Nephron (organoid): ENCODE results near the gene MFRP.

Experiments
- H3K27ac Mint-ChIP-seq, 3 experiments: 2 replicates each; pipeline ENCODE4 v1.8.0; 2020; ENCODE audit warnings: mixed read lengths in 3 of 3, mild to moderate bottlenecking in 2 of 3, moderate library complexity in 1 of 3
- H3K27me3 Mint-ChIP-seq: 2 replicates; pipeline ENCODE4 v1.8.0; 2021; ENCODE audit warnings: low read depth, mild to moderate bottlenecking, moderate library complexity, mixed read lengths
- H3K36me3 Mint-ChIP-seq: 2 replicates; pipeline ENCODE4 v1.8.0; 2020; ENCODE audit warnings: low read depth, mixed read lengths
- H3K4me1 Mint-ChIP-seq: 2 replicates; pipeline ENCODE4 v1.8.0; 2020; ENCODE audit warnings: mixed read lengths
- H3K4me3 Mint-ChIP-seq, 3 experiments: 2 replicates each; pipeline ENCODE4 v1.8.0; 2020; ENCODE audit warnings: mild to moderate bottlenecking in 3 of 3, mixed read lengths in 3 of 3, moderate library complexity in 2 of 3
- H3K9me3 Mint-ChIP-seq: 2 replicates; pipeline ENCODE4 v1.8.0; 2020; ENCODE audit warnings: mixed read lengths
- CTCF ChIP-seq, 3 experiments: fragments of 200-600 bp; sonication (generic); IDR thresholded peaks; one replicate each; pipeline ENCODE4 v1.5.0; 2021; ENCODE audit warnings: antibody characterized with exemption in 3 of 3; ENCODE audit not compliant: unreplicated experiment in 3 of 3

Gene MFRP

DNA sequence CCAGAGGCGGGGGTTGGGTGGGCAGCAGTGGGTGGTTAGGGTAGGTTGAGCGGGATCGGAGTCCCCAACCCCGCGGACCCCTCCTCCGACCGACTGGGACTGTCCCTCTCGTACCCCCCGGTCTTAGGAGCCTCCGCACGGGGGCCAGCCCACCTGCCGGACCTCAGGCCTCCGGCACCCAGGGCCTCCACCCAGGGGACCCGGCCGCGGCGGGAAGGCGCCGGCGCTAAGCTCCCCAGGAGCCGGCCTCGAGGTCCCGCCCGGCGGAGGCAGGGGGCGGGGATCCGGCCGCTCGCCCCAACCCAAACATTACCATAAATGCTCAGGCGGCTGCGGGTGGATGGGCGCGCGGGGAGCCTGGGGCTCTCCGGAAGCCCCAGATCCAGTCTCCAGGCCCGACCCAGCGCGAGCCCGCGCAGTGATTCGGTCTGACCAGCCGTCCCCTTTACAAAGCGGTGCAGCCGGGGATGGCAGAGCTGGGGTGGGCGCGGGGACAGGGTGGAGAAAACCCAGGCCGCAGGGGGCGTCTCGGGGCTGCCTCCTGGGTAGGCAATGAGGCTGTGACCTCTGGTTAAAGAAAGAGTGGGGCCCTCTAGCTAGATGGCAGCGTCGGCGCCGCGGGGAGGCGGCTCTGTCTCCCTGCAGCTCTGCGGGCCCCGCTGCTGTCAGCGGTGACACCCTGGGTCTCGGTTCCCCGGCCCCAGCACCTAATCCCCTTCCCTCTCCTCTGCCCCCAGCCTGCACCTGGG is 25.6 kb downstream of the MFRP start:
- Mint-ChIP-seq H3K4me1 (peaks cover 35% of the 10 kb centered on the region), H3K4me3 (peak overlapping the region; percentile 72 to 75 (median 73)), H3K27me3 (peaks cover 11% of the 10 kb centered on the region), H3K36me3 (no peaks in the 10 kb centered on the region), H3K9me3 (no peaks in the 10 kb centered on the region), H3K27ac (peak overlapping the region; percentile 39 to 92 (median 68))
- no peak for TF ChIP-seq CTCF (IDR thresholded peaks at IDR 0.05; ENCODE audit: unreplicated experiment in 3 of 3)

DNA sequence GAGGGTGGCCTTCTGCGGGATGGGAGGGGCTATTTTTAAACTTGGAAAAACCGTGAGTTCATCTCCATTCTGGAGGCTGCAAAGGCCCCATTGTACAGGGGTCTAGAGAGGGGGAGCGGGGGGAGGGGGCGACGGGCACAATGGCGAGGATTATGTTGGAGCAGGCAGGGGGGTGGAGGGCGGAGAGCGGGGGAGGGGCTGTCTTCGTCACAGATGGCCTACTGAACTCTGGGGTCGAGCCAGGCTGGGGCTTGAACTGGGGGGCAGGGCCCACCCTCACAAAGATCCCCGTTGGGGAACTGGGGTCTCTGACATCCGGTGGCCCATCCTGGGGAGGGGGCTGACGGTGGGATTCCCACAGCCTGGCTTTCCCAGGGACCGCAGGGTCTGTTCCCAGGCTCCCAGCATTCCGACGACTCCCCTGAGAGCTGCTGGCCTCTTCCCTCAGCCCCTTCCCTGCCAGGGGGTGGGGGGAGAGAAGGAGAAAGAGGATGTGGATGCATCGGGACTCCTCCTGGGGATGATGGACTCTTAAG is 26.2 kb downstream of the MFRP start:
- H3K9me3 Mint-ChIP-seq: no peaks in the 10 kb centered on the region
- no peaks in the 10 kb centered on the region for H3K36me3 Mint-ChIP-seq
- H3K4me3 Mint-ChIP-seq: peak overlapping the region; percentile 73 to 81 (median 74)
- H3K27me3 Mint-ChIP-seq: peaks cover 14% of the 10 kb centered on the region
- H3K27ac Mint-ChIP-seq: peak overlapping the region; percentile 65 to 92 (median 67)
- TF ChIP-seq CTCF (IDR thresholded peaks at IDR 0.05; ENCODE audit: unreplicated experiment in 3 of 3): no peak
- H3K4me1 Mint-ChIP-seq: peaks cover 35% of the 10 kb centered on the region

DNA sequence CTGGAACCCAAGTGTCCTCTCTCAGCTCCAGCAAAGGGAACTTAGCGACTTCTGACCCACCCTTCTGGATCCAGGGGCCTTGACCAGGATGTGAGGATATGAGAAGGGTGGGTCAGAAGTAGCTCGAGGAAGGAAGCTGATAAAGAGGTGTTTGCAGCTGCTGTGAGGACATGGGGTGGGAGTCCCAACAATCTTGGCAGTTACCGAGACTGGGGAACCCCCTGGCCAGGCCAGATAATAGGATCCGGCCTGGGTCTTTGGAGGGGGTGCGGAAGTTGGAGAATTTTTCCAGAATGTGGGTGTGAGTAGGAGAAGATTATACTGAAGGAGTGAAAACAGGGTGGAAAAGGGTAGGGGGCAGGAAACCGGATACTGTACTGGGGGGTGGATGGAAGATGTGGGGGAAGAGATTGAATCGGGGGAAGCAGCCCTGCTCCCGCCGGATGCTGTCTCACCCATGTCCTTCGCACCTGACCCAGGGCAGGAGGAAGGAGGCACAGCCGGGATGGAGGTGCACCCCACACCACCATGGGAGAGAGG is 26.7 kb downstream of the MFRP start:
- TF ChIP-seq CTCF (IDR thresholded peaks at IDR 0.05; ENCODE audit: unreplicated experiment in 3 of 3): no peak
- Mint-ChIP-seq H3K36me3 (no peaks in the 10 kb centered on the region), H3K9me3 (no peaks in the 10 kb centered on the region), H3K4me1 (peaks cover 35% of the 10 kb centered on the region), H3K27ac (peak overlapping the region; percentile 65 to 92 (median 67)), H3K4me3 (peak overlapping the region; percentile 73 to 81 (median 74)), H3K27me3 (peaks cover 14% of the 10 kb centered on the region)

- Mint-ChIP-seq H3K4me3 (peak overlapping the region; percentile 40 to 73 (median 42)), H3K4me1 (peaks cover 35% of the 10 kb centered on the region), H3K27ac (peak overlapping the region; percentile 68 to 92 (median 83)), H3K36me3 (no peaks in the 10 kb centered on the region), H3K9me3 (no peaks in the 10 kb centered on the region), H3K27me3 (peaks cover 11% of the 10 kb centered on the region)
- TF ChIP-seq CTCF (IDR thresholded peaks at IDR 0.05; ENCODE audit: unreplicated experiment in 3 of 3): no peak
Measured at GRCh38 chr11:119319136-119319699, 27.3 kb downstream of the MFRP start.

GRCh38 chr11:119318240-119319135 is 28.0 kb downstream of the MFRP start:
- Mint-ChIP-seq H3K27ac (peak overlapping the region; percentile 68 to 92 (median 83)), H3K27me3 (peaks cover 7% of the 10 kb centered on the region), H3K4me3 (peak overlapping the region; percentile 40 to 72 (median 42)), H3K36me3 (no peaks in the 10 kb centered on the region), H3K9me3 (no peaks in the 10 kb centered on the region), H3K4me1 (peaks cover 28% of the 10 kb centered on the region)
- no peak for TF ChIP-seq CTCF (IDR thresholded peaks at IDR 0.05; ENCODE audit: unreplicated experiment in 3 of 3)
